C4-2B (cell line): Measurements from ENCODE around the gene GPD1.
A peak's percentile ranks its signal among the peaks of the same experiment; 100 is the strongest.

ENCODE experiments used
- ZFX ChIP-seq: fragments of 450-650 bp; IDR thresholded peaks from 2 replicates; pipeline ENCODE4 v1.6.1; 2017
- TF ChIP-seq, protein P1 (sequence below): fragments of 450-650 bp; conservative IDR thresholded peaks from 2 replicates; pipeline ENCODE4 v1.5.1; 2017; ENCODE audit warnings: mild to moderate bottlenecking

DNA sequence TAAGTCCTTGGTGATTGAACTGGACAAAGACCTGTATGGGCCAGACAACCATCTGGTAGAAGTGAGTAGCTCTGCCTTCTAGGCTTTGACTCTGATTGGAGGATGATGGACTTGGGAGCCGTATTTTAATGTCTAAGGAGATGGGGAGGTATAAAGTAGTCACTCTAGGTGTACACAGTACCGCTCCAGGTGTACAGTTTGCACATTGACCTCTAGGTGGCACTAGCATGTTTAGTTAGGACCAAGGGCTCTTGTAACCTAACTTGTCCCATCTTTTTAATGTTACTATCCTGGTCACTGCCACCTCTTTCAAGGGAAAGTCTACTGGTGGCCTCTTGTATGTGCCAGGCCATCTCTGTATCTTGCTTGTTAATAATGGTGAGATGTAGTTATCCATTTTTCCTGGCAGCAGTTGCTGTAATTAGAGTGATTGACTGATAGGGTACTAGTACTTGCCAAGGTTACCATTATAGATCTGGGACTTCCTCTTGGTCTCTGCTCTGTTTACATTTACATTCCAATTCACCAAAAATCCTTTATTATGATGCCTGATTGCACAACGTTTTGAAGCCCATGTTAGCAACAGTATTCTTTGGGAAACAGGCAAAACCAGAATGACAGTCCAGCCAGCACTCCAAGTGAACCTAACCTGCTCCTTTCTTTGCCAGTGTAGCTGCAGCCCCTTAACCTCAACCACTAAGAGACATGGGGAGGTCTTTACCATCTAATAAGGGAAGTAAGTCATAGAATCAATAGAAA, 15.1 kb upstream of the GPD1 start:
- TF ChIP-seq, protein P1, sequence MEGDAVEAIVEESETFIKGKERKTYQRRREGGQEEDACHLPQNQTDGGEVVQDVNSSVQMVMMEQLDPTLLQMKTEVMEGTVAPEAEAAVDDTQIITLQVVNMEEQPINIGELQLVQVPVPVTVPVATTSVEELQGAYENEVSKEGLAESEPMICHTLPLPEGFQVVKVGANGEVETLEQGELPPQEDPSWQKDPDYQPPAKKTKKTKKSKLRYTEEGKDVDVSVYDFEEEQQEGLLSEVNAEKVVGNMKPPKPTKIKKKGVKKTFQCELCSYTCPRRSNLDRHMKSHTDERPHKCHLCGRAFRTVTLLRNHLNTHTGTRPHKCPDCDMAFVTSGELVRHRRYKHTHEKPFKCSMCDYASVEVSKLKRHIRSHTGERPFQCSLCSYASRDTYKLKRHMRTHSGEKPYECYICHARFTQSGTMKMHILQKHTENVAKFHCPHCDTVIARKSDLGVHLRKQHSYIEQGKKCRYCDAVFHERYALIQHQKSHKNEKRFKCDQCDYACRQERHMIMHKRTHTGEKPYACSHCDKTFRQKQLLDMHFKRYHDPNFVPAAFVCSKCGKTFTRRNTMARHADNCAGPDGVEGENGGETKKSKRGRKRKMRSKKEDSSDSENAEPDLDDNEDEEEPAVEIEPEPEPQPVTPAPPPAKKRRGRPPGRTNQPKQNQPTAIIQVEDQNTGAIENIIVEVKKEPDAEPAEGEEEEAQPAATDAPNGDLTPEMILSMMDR: peak; percentile 94
- no peak for TF ChIP-seq ZFX
